Measurements from ENCODE around the gene BICC1.

Gene BICC1

GRCh38 chr10:58641095-58641531 lies 128.4 kb downstream of the BICC1 start:
- Histone ChIP-seq H3K4me1 (ENCODE audit: insufficient read depth, low read length, severe bottlenecking) (no peaks in the 10 kb centered on the region), H3K4me2 (ENCODE audit: low read length) (no peak overlapping the region), H3K27ac (ENCODE audit: low read depth, low read length, poor library complexity, severe bottlenecking) (no peak overlapping the region), H3K9me2 (ENCODE audit: low read depth, low read length) (no peaks in the 10 kb centered on the region), H3F3A (ENCODE audit: insufficient read depth, low read length) (no peaks in the 10 kb centered on the region), H3K27me3 (ENCODE audit: insufficient read depth, low read length) (no peaks in the 10 kb centered on the region), H3K9me3 (ENCODE audit: low read length) (no peaks in the 10 kb centered on the region), H2AFZ (ENCODE audit: low read length) (no peak overlapping the region), H4K20me1 (ENCODE audit: insufficient read depth, low read length) (no peaks in the 10 kb centered on the region), H3K9ac (ENCODE audit: low read length) (no peak overlapping the region), H3K79me2 (ENCODE audit: insufficient read depth, low read length) (no peaks in the 10 kb centered on the region), H3K4me3 (ENCODE audit: low read depth, low read length, poor library complexity, severe bottlenecking) (no peak overlapping the region), H3K36me3 (ENCODE audit: insufficient read depth, low read length) (no peaks in the 10 kb centered on the region)
- TF ChIP-seq EZH2 (IDR thresholded peaks at IDR 0.05; ENCODE audit: borderline replicate concordance, low read length) = no peak
- no peak; the same call in 1 of the 2 replicates for TF ChIP-seq CTCF (IDR thresholded peaks at IDR 0.05; ENCODE audit: low read length)

- Histone ChIP-seq H3F3A (ENCODE audit: insufficient read depth, low read length) (no peaks in the 10 kb centered on the region), H3K9me2 (ENCODE audit: low read depth, low read length) (no peaks in the 10 kb centered on the region), H2AFZ (ENCODE audit: low read length) (no peak overlapping the region), H3K9me3 (ENCODE audit: low read length) (no peaks in the 10 kb centered on the region), H3K27me3 (ENCODE audit: insufficient read depth, low read length) (no peaks in the 10 kb centered on the region), H3K4me2 (ENCODE audit: low read length) (no peak overlapping the region), H3K4me1 (ENCODE audit: insufficient read depth, low read length, severe bottlenecking) (no peaks in the 10 kb centered on the region), H3K4me3 (ENCODE audit: low read depth, low read length, poor library complexity, severe bottlenecking) (no peak overlapping the region), H3K36me3 (ENCODE audit: insufficient read depth, low read length) (no peaks in the 10 kb centered on the region), H3K79me2 (ENCODE audit: insufficient read depth, low read length) (no peaks in the 10 kb centered on the region), H3K27ac (ENCODE audit: low read depth, low read length, poor library complexity, severe bottlenecking) (no peak overlapping the region), H4K20me1 (ENCODE audit: insufficient read depth, low read length) (no peaks in the 10 kb centered on the region), H3K9ac (ENCODE audit: low read length) (no peak overlapping the region)
- TF ChIP-seq CTCF (IDR thresholded peaks at IDR 0.05; ENCODE audit: low read length) (no peak), EZH2 (IDR thresholded peaks at IDR 0.05; ENCODE audit: borderline replicate concordance, low read length) (no peak)
Measured at GRCh38 chr10:58641708-58642107, 129.0 kb downstream of the BICC1 start.

- Histone ChIP-seq H3K9ac (ENCODE audit: low read length) (no peak overlapping the region), H3K27ac (ENCODE audit: low read depth, low read length, poor library complexity, severe bottlenecking) (no peak overlapping the region), H3K9me3 (ENCODE audit: low read length) (no peaks in the 10 kb centered on the region), H3K4me3 (ENCODE audit: low read depth, low read length, poor library complexity, severe bottlenecking) (no peak overlapping the region), H3K9me2 (ENCODE audit: low read depth, low read length) (no peaks in the 10 kb centered on the region), H3K4me1 (ENCODE audit: insufficient read depth, low read length, severe bottlenecking) (no peaks in the 10 kb centered on the region), H3K79me2 (ENCODE audit: insufficient read depth, low read length) (no peaks in the 10 kb centered on the region), H3K4me2 (ENCODE audit: low read length) (no peak overlapping the region), H2AFZ (ENCODE audit: low read length) (no peak overlapping the region), H3F3A (ENCODE audit: insufficient read depth, low read length) (no peaks in the 10 kb centered on the region), H3K27me3 (ENCODE audit: insufficient read depth, low read length) (no peaks in the 10 kb centered on the region), H3K36me3 (ENCODE audit: insufficient read depth, low read length) (no peaks in the 10 kb centered on the region), H4K20me1 (ENCODE audit: insufficient read depth, low read length) (no peaks in the 10 kb centered on the region)
- TF ChIP-seq CTCF (IDR thresholded peaks at IDR 0.05; ENCODE audit: low read length) (no peak), EZH2 (IDR thresholded peaks at IDR 0.05; ENCODE audit: borderline replicate concordance, low read length) (no peak)
Measured at GRCh38 chr10:58642283-58642682, 129.6 kb downstream of the BICC1 start.

Data from OCI-LY1 (cell line).